SKM-1 treated with dmso at 0.1 percent for 144 hours (cell line): ENCODE data around the gene CSTPP1.
A peak's percentile ranks its signal among the peaks of the same experiment; 100 is the strongest.
"Not testable (repeated sequence)": the region's sequence is repeated elsewhere in the genome, so short reads cannot be mapped to it uniquely, and the experiment has no call there.

ENCODE experiments used
- DNase-seq: peaks from one replicate; lab custom pipeline; 2025; ENCODE audit not compliant: unreplicated experiment; lab: John Stamatoyannopoulos, UW

Gene CSTPP1

GRCh38 chr11:46987183-46987582 lies 50.6 kb downstream of the CSTPP1 start:
- no peak for DNase-seq

- not testable (repeated sequence) for DNase-seq
Observed at GRCh38 chr11:46989810-46990487, 53.4 kb downstream of the CSTPP1 start.

GRCh38 chr11:46991391-46991790 lies 54.8 kb downstream of the CSTPP1 start:
- no peak for DNase-seq

DNA sequence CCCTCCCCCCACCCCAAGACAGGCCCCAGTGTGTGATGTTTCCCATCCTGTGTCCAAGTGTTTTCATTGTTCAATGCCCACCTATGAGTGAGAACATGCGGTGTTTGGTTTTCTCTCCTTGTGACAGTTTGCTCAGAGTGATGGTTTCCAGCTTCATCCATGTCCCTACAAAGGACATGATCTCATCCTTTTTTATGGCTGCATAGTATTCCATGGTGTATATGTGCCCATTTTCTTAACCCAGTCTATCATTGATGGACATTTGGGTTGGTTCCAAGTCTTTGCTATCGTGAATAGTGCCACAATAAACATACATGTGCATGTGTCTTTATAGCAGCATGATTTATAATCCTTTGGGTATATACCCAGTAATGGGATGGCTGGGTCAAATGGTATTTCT lies 55.8 kb downstream of the CSTPP1 start:
- not testable (repeated sequence) for DNase-seq

GRCh38 chr11:46997796-46998195 lies 61.2 kb downstream of the CSTPP1 start:
- DNase-seq = not testable (repeated sequence)

GRCh38 chr11:46999217-46999616 lies 62.7 kb downstream of the CSTPP1 start:
- DNase-seq = no peak

DNA sequence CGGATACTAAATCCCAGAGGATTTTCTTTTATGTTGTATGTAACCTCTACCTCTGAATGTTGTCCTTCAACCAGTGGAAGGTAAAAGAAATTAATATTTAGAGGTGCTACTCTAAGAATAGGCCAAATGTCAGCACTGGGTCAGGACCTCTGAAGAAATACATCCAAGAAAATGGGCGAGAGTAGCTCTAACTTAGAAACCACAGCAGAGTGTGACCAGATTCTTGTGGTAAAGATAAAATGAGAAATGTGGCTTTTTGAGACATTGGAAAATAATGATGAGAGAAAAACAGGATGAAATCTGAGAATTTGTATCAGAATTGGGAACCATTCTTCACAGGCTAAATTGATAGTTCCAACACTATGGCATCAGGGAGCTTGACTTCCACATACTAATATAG lies 63.5 kb downstream of the CSTPP1 start:
- no peak for DNase-seq

- no peak for DNase-seq
Observed at GRCh38 chr11:47001781-47002181, 65.2 kb downstream of the CSTPP1 start.

DNA sequence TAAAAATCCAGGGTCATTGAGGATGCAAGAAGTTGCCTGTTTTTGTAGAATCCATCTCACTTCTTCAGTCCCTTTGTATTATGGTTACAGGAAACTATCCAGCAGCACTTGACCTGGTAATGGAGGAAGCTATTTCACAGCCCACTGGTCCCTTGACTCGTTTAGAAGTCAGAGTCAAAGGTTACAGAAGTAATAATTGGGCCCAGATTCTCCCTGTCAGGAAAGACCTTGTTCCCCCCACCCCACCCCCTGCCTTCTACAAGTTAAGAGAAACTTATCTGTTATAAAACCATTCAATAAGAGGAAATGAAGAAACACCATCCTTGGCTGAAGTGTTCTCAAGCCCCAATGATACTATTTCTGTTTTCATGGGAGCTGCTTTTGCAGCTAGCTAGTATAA lies 65.8 kb downstream of the CSTPP1 start:
- no peak for DNase-seq

DNA sequence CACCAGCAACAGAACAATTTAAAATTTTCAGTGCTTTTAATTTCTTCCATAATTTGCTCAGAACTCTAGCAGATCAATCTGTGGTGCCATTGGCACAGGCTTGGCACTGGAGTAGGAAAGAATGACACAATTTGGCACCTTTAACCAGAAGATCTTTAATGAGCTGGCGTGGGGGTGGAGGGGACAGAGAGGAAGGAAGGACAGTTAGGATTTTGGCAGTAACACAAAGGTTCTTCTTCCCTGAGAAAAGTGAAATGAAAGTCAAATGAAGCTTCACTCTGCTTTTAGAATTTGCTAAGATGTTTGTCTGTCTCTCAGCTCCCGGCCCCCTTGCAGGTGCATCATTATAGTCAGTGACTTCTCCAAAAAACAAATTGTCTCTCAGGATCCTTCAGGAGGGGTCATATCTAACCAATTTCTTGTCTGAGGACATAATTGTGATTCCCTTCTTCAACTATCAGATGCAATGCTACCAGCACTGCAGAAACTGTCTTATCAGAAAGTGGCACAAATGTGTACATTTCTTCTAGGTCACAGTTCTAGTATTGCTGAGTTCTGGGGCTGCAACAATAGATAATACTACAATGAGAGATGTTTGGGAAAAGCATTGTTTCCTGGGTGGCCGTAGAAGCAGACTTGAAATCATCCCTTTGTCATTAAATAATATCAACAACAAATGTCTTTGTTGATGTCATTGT lies 66.8 kb downstream of the CSTPP1 start:
- DNase-seq = no peak

GRCh38 chr11:47004595-47005033 lies 68.1 kb downstream of the CSTPP1 start:
- peak; percentile 75 for DNase-seq

DNA sequence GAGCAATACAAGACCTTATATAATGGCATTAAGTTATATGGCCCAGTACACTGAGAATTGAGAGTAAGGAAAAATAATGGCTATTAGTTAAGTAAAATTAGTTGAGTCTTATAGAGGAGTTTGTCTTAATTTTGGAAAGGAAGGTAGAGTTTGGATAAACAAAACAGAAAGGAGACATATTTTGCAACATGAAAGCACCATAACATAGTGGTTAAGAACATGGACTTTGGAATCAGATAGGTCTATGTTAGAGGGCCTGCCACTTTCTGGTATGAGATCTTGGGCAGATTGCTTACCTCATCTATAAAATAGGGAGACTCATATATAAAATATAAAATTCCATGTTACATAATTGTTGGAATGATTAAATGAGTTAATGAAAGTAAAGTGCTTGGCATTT lies 68.9 kb downstream of the CSTPP1 start:
- no peak for DNase-seq

GRCh38 chr11:47007579-47007978 lies 71.0 kb downstream of the CSTPP1 start:
- no peak for DNase-seq

DNA sequence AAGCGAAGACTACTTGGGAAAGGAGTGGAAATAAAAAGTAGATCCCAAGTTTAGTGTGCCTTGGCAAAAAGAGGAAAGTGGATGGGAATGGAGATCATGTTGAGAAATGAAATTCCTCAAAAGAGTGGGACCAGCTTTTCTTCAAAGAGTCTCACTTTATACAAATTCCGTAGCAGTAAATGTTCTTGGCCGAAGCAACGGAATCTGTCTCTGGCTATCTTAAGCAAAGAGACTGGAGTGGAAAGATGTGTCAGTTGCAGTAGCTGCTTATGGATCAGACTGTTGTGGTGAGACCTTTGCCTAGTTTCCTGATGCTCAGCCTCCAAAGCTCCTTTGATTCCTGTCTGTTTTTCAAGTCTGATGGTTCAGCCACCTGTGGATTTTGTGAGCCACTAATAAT lies 73.6 kb downstream of the CSTPP1 start:
- DNase-seq = no peak

- no peak for DNase-seq
Observed at GRCh38 chr11:47014097-47014496, 77.5 kb downstream of the CSTPP1 start.

DNA sequence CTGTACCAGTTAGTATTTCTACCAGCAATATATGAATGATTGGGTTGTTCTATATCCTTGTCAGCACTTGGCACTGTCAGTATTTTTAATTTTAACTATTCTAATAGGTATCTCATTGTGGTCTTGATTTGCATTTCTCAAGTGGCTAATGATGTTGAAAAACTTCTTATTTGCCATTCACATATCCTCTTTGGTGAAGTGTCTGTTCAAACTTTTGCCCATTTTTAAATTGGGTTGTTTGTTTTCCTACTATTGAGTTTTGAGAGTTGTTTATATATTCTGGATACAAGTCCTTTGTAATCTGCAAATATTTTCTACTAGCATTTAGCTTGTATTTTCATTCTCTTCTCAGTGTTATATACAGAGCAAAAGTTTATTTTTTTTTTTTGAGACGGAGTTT lies 82.1 kb downstream of the CSTPP1 start:
- DNase-seq = no peak

DNA sequence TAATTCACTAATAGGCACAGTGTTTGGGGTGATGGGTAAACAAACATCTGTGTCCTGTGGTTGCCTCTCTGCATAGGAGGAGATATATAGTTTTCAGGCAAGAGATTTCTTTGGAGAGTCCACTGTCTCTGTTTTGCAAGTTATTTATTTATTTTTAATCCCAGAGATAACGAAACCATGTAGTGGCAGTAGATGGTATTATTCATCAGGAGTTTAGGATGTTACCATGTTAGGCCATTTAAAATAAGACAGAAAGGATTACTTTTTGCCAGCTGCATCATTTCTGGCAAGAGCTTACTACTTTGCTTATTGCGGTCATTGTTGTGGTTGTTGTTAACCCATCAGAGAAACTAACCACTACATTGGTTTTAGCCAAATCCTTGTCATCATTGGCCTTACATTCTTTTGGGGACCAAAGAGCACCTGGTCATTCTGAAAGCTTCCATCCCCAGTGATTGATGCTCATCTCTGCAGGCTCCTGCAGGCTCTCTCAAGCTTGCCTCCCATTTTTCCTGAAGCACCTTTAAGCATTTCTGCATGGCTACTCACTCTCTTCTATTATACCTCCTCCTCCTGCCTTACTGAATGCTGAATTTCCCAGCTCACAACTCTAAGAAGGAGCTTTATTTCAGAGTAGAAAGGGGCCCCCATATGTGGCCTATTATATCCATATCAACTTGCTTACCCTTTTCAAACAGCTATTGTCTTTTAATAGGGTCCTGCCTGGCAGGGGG lies 84.4 kb downstream of the CSTPP1 start:
- no peak for DNase-seq

DNA sequence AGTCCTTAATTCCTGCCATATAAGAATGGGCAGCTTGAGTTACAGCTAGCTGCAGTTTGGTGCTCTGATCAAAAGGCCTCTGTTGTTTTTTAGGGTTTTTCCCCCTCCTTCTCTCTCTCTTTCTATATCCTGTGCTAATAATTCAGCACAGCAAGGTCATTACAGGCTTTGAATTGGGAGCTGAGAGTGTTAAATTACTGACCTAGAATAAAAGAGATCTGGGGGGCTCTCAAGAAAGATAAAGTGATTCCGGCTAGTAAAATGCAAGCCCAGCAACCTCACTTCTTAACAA lies 84.9 kb downstream of the CSTPP1 start:
- no peak for DNase-seq

DNA sequence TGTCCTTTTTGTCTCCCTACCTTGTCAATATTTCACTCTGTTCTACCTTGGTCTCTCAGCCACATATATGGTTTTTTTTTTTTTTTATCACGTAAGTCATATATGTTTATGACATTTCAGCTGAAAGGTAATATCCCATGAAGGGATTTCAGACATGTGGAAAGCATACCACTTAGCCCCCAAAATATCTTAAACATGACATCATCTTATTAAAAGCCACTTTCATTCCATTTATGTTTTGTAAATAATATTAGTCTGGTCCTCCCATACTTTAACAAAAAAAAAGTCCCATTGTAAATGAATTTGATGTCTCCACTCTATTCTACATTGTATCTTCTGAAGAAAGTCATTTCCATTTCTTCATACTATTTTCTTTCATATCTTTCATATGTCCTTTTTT lies 85.4 kb downstream of the CSTPP1 start:
- no peak for DNase-seq

GRCh38 chr11:47028195-47029093 lies 91.9 kb downstream of the CSTPP1 start:
- DNase-seq = no peak

GRCh38 chr11:47033439-47033838 lies 96.9 kb downstream of the CSTPP1 start:
- DNase-seq = no peak
